GM12865 (cell line): ENCODE data around the gene ABCA1.

ENCODE experiments used
- DNase-seq: peaks from one replicate; pipeline ENCODE4 v3.0.0; 2010; ENCODE audit warnings: low read depth
- H3K4me3 ChIP-seq: 2 replicates; pipeline ENCODE4 v1.5.1; 2011; ENCODE audit warnings: mild to moderate bottlenecking, low read depth, low read length, control low read depth
- TF ChIP-seq, protein P1 (sequence below): IDR thresholded peaks from 2 replicates; pipeline ENCODE4 v1.5.1; 2011; ENCODE audit warnings: low read length, control low read depth, low read depth, inconsistent platforms; ENCODE audit not compliant: insufficient read depth; ENCODE audit errors: missing control alignments

Gene ABCA1

DNA sequence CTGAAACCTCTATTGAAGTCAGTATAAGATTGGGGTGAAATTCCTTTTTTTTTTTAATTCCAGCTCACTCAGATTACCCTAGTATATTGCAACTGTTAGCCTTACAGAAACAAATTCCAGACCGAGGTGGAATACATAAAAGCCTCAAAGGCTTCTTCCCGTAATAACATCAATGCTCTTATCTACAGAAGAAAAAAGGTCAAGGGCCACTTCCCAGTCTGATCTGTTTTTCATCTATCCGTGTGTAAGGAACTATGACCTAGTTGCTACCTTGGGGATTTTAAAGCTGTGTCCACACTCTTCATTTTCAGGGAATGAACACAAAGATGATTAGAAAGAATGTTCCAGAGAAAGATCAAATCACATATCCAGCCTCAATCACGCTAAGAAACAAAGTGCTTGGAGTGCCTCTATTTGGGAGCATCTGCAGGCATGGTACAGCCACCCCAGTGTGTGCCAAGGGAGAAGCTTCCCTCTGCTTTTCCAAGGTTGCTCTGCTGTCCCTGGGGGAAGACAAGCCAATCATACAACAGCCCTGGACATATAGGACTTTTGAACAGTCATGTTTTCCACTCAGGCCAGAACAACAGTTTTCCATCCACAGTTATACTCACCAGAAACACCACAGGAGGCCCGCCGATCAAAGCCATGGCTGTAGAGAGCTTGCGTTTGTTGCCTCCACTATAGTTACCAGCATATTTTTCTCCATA lies 140.5 kb downstream of the ABCA1 start:
- no peak for DNase-seq
- no peak overlapping the region for H3K4me3 ChIP-seq
- TF ChIP-seq, protein P1, sequence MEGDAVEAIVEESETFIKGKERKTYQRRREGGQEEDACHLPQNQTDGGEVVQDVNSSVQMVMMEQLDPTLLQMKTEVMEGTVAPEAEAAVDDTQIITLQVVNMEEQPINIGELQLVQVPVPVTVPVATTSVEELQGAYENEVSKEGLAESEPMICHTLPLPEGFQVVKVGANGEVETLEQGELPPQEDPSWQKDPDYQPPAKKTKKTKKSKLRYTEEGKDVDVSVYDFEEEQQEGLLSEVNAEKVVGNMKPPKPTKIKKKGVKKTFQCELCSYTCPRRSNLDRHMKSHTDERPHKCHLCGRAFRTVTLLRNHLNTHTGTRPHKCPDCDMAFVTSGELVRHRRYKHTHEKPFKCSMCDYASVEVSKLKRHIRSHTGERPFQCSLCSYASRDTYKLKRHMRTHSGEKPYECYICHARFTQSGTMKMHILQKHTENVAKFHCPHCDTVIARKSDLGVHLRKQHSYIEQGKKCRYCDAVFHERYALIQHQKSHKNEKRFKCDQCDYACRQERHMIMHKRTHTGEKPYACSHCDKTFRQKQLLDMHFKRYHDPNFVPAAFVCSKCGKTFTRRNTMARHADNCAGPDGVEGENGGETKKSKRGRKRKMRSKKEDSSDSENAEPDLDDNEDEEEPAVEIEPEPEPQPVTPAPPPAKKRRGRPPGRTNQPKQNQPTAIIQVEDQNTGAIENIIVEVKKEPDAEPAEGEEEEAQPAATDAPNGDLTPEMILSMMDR, result no peak

DNA sequence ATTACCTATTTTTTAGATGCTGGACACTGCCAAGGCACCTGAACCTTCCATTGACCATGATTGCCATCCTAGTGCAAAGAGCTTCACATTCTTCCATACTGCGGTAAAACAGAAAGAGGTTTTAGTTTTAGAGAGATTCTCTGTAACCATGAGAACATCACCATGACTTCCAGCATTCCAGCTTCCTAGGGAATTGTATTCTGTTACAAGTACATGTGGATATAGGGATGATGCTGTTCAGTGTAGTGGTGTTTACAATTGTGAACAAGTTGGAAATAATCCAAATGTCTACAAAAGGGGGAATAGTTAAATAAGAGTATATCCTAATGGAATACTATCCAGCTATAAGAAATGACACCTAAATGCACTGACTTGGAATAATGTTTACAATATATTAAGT lies 141.7 kb downstream of the ABCA1 start:
- TF ChIP-seq, protein P1, result no peak
- no peak for DNase-seq
- no peak overlapping the region for H3K4me3 ChIP-seq

DNA sequence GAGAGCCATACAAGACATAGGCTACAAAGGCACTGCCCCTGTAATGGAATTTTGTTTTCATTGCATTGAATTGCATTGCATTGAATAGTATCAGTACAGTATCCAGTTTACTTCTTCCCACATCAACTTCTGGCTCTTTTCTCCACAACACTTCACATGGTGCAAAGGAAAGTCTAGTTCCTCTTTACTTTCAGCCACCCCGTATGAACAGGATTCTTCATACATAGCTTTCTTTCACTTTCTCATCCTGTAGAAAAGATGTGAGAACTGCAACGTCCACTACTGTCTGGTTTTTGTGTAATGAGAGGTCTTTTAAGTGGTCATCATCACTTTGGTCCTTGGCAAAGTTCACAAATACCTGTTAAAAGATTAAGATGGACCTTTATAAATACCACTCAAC lies 143.9 kb downstream of the ABCA1 start:
- peak; percentile 45 for DNase-seq
- H3K4me3 ChIP-seq, result no peak overlapping the region
- TF ChIP-seq, protein P1, result no peak

DNA sequence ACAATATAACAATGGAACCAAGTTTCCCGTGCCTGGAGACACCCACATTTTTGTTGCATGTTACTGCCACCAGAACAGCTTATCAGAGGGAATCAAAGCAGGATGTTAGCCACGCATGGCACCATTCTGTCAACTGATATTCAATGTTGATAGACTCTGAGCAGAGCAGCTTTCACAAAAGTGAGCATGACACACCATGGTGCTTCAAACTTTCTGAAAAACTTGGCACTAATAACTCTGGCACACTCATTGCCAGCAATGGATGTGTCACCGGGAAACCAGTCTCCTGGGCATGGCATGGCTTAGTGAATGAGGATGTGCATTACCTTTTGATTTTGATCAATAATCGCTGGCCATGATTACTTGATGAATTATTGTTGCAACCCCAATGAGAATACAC lies 144.4 kb downstream of the ABCA1 start:
- DNase-seq, result no peak
- TF ChIP-seq, protein P1, result no peak
- no peak overlapping the region for H3K4me3 ChIP-seq

DNA sequence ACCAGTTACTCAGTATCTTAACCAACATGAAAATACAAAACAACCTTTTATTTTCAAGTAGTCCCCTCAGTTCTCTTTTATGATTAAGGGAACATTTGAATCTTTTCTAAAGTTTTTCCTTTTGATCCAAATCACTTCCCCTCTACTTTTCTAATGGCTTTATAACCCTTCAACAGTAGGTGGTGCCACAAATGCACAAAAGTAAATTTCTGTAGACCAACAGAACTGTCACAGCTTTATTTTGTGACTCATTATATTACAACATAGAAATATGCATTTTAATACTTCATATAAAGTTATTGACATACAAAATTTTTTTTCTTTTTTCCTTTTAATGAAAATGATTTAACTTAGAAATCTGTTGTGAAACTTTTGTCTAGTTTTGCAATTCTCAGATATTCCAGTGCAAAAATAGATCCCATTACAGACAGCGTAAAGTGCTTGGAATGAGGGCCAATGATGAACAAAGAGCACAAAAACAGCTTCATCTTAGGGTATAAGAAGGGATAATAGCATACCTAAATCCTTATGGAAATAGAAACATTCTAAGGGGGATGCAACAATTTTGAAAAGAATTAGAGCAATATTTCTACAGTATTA lies 147.1 kb downstream of the ABCA1 start:
- TF ChIP-seq, protein P1, result peak; percentile 32
- peak; percentile 38 for DNase-seq
- H3K4me3 ChIP-seq, result no peak overlapping the region

DNA sequence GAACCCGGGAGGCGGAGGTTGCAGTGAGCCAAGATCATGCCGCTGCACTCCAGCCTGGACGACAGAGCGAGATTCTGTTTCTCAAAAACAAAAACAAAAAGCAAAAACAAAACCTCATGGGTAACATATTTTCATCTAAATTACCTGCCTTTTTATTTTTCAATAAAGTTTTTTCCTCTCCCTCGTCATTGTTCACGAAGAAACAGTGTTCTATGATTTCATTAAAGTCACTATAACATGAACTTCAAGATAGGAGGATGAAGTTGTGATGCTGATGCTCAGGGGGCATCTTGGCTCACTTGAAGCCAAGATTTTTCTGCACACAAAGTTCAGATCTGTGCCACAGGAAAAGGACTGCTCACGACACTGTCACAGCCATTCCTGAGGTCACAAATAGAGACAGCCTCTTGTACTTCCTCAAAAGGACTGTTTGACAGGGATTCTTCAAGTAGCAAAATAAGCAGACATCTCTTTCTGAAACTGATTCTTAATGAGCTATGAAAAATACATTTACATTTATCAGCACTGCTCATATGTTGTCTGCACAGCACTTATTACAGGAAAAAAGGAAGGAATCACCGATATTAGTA lies 147.9 kb downstream of the ABCA1 start:
- H3K4me3 ChIP-seq, result no peak overlapping the region
- DNase-seq, result no peak

More for the DNA sequence above, 147.9 kb downstream of the ABCA1 start:
- TF ChIP-seq, protein P1, result no peak
